SU-DHL-6 (cell line): ENCODE data around the gene SERTAD2.

Experiments used
- CTCF ChIP-seq: fragments of 200-600 bp; sonication (generic); IDR thresholded peaks from one replicate; pipeline ENCODE4 v1.5.1; 2017; ENCODE audit warnings: antibody characterized with exemption, mild to moderate bottlenecking, low read length, moderate library complexity; ENCODE audit not compliant: insufficient read depth, poor library complexity, severe bottlenecking
- EZH2phosphoT487 ChIP-seq: fragments of 200-600 bp; sonication (generic), shearing (Covaris generic); conservative IDR thresholded peaks from 2 replicates; pipeline ENCODE4 v1.6.1; 2018; ENCODE audit warnings: mild to moderate bottlenecking, antibody characterized with exemption, low read length, moderate library complexity, mixed read lengths

DNA sequence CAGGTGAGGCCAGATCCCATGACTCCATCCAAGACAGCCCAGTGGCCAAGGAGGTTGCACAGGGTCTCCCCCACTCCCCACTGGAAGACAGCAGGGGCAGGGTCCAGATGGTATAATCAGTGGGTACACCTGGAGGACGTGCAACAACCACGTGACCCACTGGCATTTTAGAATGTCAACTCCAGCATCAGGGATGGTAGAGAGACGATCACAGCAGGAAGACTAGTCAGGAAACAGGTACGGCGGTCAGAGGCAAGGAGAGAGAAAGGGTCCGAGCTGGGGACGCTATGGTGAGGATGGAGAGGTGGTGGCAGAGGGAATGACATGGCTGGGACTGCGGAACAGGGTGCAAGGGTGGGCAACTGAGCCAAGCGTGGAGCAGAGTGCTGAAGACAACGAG, 23.0 kb downstream of the SERTAD2 start:
- no peak for TF ChIP-seq CTCF
- no peak for TF ChIP-seq EZH2phosphoT487
